Fibroblast of lung (primary cell): ENCODE results near the gene PTTG2. TPM values are rescaled to one million over a fixed set of nuclear protein-coding genes. Genes with fewer than 3 reads are reported as not detected.
A peak's percentile ranks its signal among the peaks of the same experiment; 100 is the strongest.

Experiments
- DNase-seq, 2 donors: peaks; one replicate each; pipeline versions ENCODE4 v3.0.0 to v3.0.0-alpha.2; 2010; ENCODE audit warnings: low read depth in 2 of 2
- H2AFZ ChIP-seq: 2 replicates; pipeline ENCODE4 v1.5.1; 2012; ENCODE audit warnings: low read length, control low read depth, inconsistent platforms
- H3K27ac ChIP-seq: 2 replicates; pipeline ENCODE4 v1.5.1; 2011; ENCODE audit warnings: low read length, control low read depth; ENCODE audit not compliant: insufficient read depth
- H3K27me3 ChIP-seq: 2 replicates; pipeline ENCODE4 v1.5.1; 2011; ENCODE audit warnings: mild to moderate bottlenecking, low read length; ENCODE audit not compliant: control insufficient read depth, insufficient read depth
- H3K36me3 ChIP-seq: 2 replicates; pipeline ENCODE4 v1.5.1; 2011; ENCODE audit warnings: low read length; ENCODE audit not compliant: control insufficient read depth, insufficient read depth
- H3K4me1 ChIP-seq: 2 replicates; pipeline ENCODE4 v1.5.1; 2011; ENCODE audit warnings: low read length; ENCODE audit not compliant: control insufficient read depth, insufficient read depth; ENCODE audit errors: extremely low read depth
- H3K4me2 ChIP-seq: 2 replicates; pipeline ENCODE4 v1.5.1; 2011; ENCODE audit warnings: low read length, control low read depth; ENCODE audit not compliant: insufficient read depth; ENCODE audit errors: extremely low read depth
- H3K4me3 ChIP-seq, 4 experiments: fragments of 200-600 bp in 1 of 4; sonication (generic) in 1 of 4; replicated peaks in 1 of 4; 2 replicates each; pipeline ENCODE4 v1.5.1; 2011 to 2016; ENCODE audit warnings: low read length in 4 of 4, low read depth in 3 of 4, mild to moderate bottlenecking in 3 of 4, control low read depth in 2 of 4, inconsistent platforms in 1 of 4, mixed read lengths in 1 of 4; ENCODE audit not compliant: insufficient read depth in 1 of 4; ENCODE audit errors: control extremely low read depth in 1 of 4
- H3K79me2 ChIP-seq: 2 replicates; pipeline ENCODE4 v1.5.1; 2012; ENCODE audit warnings: mild to moderate bottlenecking, low read length, inconsistent platforms; ENCODE audit not compliant: control insufficient read depth, insufficient read depth
- H3K9ac ChIP-seq: 2 replicates; pipeline ENCODE4 v1.5.1; 2011; ENCODE audit warnings: mild to moderate bottlenecking, low read length, control low read depth; ENCODE audit not compliant: insufficient read depth
- H3K9me3 ChIP-seq: 2 replicates; pipeline ENCODE4 v1.5.1; 2012; ENCODE audit warnings: low read depth, low read length; ENCODE audit not compliant: control insufficient read depth, insufficient read depth
- H4K20me1 ChIP-seq: 2 replicates; pipeline ENCODE4 v1.5.1; 2011; ENCODE audit warnings: low read length; ENCODE audit not compliant: control insufficient read depth, insufficient read depth; ENCODE audit errors: extremely low read depth
- CTCF ChIP-seq, 2 donors: IDR thresholded peaks in 1 of 2; conservative IDR thresholded peaks in 1 of 2; 1 replicate in 1 of 2; 2 replicates in 1 of 2; pipeline ENCODE4 v1.5.1; 2011 to 2012; ENCODE audit warnings: low read length in 2 of 2, control low read depth in 1 of 2, inconsistent platforms in 1 of 2, low read depth in 1 of 2, mild to moderate bottlenecking in 1 of 2
- EZH2 ChIP-seq: IDR thresholded peaks from 2 replicates; pipeline ENCODE4 v1.5.1; 2012; ENCODE audit warnings: low read length, control low read depth, mild to moderate bottlenecking; ENCODE audit errors: missing control alignments
- polyA plus RNA-seq, 2 donors: library from polyadenylated mRNA; depleted of rRNA in 1 of 2; stranded (reverse) in 1 of 2; unstranded in 1 of 2; fragments of >200 nt; gene quantifications; 2 replicates each; pipeline ENCODE4 v1.2.1, GENCODE V29; 2011 to 2012; ENCODE audit warnings: missing spikeins in 1 of 2
- total RNA-seq: library from RNA; depleted of rRNA; stranded (reverse); fragments of >200 nt; gene quantifications from 2 replicates; pipeline ENCODE4 v1.2.1, GENCODE V29; 2014

PTTG2 gene
- total and polyA plus RNA-seq, 2 donors (not counting 1 experiment from before 2014, with no cell fraction given), result not detected

GRCh38 chr4:37924946-37925345 is 35.3 kb upstream of the PTTG2 start:
- H3K27ac ChIP-seq, result no peak overlapping the region
- no peaks in the 10 kb centered on the region for H3K4me1 ChIP-seq
- H3K27me3 ChIP-seq, result no peaks in the 10 kb centered on the region
- no peak overlapping the region for H2AFZ ChIP-seq
- no peak overlapping the region for H3K9ac ChIP-seq
- no peak overlapping the region for H3K4me3 ChIP-seq
- no peaks in the 10 kb centered on the region for H4K20me1 ChIP-seq
- H3K4me2 ChIP-seq, result no peak overlapping the region
- no peak for DNase-seq
- no peaks in the 10 kb centered on the region for H3K36me3 ChIP-seq
- TF ChIP-seq CTCF (conservative IDR thresholded peaks at IDR 0.05 in 1 of 2, IDR thresholded peaks at IDR 0.05 in 1 of 2; ENCODE audit: low read depth in 1 of 2, low read length in 2 of 2), result no peak
- TF ChIP-seq EZH2, result no peak
- no peaks in the 10 kb centered on the region for H3K79me2 ChIP-seq
- H3K9me3 ChIP-seq, result no peaks in the 10 kb centered on the region

GRCh38 chr4:37927434-37927833 is 32.8 kb upstream of the PTTG2 start:
- Histone ChIP-seq H3K9ac (no peak overlapping the region), H3K27me3 (no peaks in the 10 kb centered on the region), H3K79me2 (no peaks in the 10 kb centered on the region), H4K20me1 (no peaks in the 10 kb centered on the region), H3K9me3 (no peaks in the 10 kb centered on the region), H3K4me3 (no peak overlapping the region), H2AFZ (no peak overlapping the region), H3K27ac (no peak overlapping the region), H3K4me1 (no peaks in the 10 kb centered on the region), H3K4me2 (no peak overlapping the region), H3K36me3 (no peaks in the 10 kb centered on the region)
- no peak for TF ChIP-seq EZH2
- TF ChIP-seq CTCF (conservative IDR thresholded peaks at IDR 0.05 in 1 of 2, IDR thresholded peaks at IDR 0.05 in 1 of 2; ENCODE audit: low read depth in 1 of 2, low read length in 2 of 2), result no peak
- no peak for DNase-seq

- peak overlapping the region in 1 of 4 experiments; percentile 3 for H3K4me3 ChIP-seq
- H3K27ac ChIP-seq, result no peak overlapping the region
- no peaks in the 10 kb centered on the region for H3K36me3 ChIP-seq
- no peak for TF ChIP-seq EZH2
- H3K4me2 ChIP-seq, result no peak overlapping the region
- H3K27me3 ChIP-seq, result no peaks in the 10 kb centered on the region
- H3K9ac ChIP-seq, result no peak overlapping the region
- H3K4me1 ChIP-seq, result no peaks in the 10 kb centered on the region
- DNase-seq, result peak in 1 of 2 donors; percentile 53
- H3K79me2 ChIP-seq, result no peaks in the 10 kb centered on the region
- no peaks in the 10 kb centered on the region for H4K20me1 ChIP-seq
- H3K9me3 ChIP-seq, result no peaks in the 10 kb centered on the region
- H2AFZ ChIP-seq, result no peak overlapping the region
These were observed 31.5 kb upstream of the PTTG2 start for GRCh38 chr4:37928426-37929416.
